Measurements from ENCODE around the gene ACAN. TPM values are rescaled to one million over a fixed set of nuclear protein-coding genes. Genes with fewer than 3 reads are reported as not detected.

ACAN gene
- total and polyA plus RNA-seq, 8 donors, result 0.52 to 1.4 (median 0.91) TPM

GRCh38 chr15:88900309-88900981 is 97.2 kb downstream of the ACAN start:
- TF ChIP-seq CTCF (IDR thresholded peaks at IDR 0.05), result no peak
- intact Hi-C loops (cut with DNase I), result loop anchor here in 1 of 2 donors (10.0 kb wide), 2 partner anchors 114 to 274 kb away; no protein-coding TSS in a partner anchor
- DNase-seq, result peak in 1 of 4 donors; percentile 69
- peaks cover 0 to 11% of the 10 kb centered on the region in 2 donors for H3K36me3 ChIP-seq
- peaks cover 5 to 28% of the 10 kb centered on the region in 2 donors for H3K4me1 ChIP-seq
- H3K27ac ChIP-seq, result no peak overlapping the region
- H3K27me3 ChIP-seq, result peaks cover 0 to 14% of the 10 kb centered on the region in 2 donors
- ATAC-seq, result no peak
- H3K4me3 ChIP-seq, result no peak overlapping the region
- no peaks in the 10 kb centered on the region for H3K9me3 ChIP-seq

GRCh38 chr15:88900982-88901418 is 97.8 kb downstream of the ACAN start:
- peaks cover 3 to 23% of the 10 kb centered on the region in 2 donors for H3K4me1 ChIP-seq
- H3K9me3 ChIP-seq, result no peaks in the 10 kb centered on the region
- peaks cover 0 to 11% of the 10 kb centered on the region in 2 donors for H3K36me3 ChIP-seq
- no peak for DNase-seq
- peaks cover 0 to 9% of the 10 kb centered on the region in 2 donors for H3K27me3 ChIP-seq
- ATAC-seq, result no peak
- intact Hi-C loops (cut with DNase I), result loop anchor here in 1 of 2 donors (10.0 kb wide), 2 partner anchors 114 to 274 kb away; no protein-coding TSS in a partner anchor
- H3K4me3 ChIP-seq, result no peak overlapping the region
- no peak for TF ChIP-seq CTCF (IDR thresholded peaks at IDR 0.05)
- no peak overlapping the region for H3K27ac ChIP-seq

GRCh38 chr15:88901508-88902220 is 98.4 kb downstream of the ACAN start:
- H3K27ac ChIP-seq, result no peak overlapping the region
- DNase-seq (peak in 1 of 4 donors; percentile 28), ATAC-seq (no peak)
- H3K9me3 ChIP-seq, result no peaks in the 10 kb centered on the region
- H3K27me3 ChIP-seq, result peaks cover 0 to 2% of the 10 kb centered on the region in 2 donors
- H3K4me1 ChIP-seq, result peaks cover 3 to 20% of the 10 kb centered on the region in 2 donors
- intact Hi-C loops (cut with DNase I), result loop anchor here in 1 of 2 donors (10.0 kb wide), 2 partner anchors 113 to 273 kb away; no protein-coding TSS in a partner anchor
- H3K36me3 ChIP-seq, result peaks cover 0 to 13% of the 10 kb centered on the region in 2 donors
- no peak overlapping the region for H3K4me3 ChIP-seq
- TF ChIP-seq CTCF (IDR thresholded peaks at IDR 0.05), result no peak

GRCh38 chr15:88902221-88902835 is 99.1 kb downstream of the ACAN start:
- Histone ChIP-seq H3K9me3 (no peaks in the 10 kb centered on the region), H3K36me3 (peaks cover 0 to 20% of the 10 kb centered on the region in 2 donors), H3K27me3 (no peaks in the 10 kb centered on the region), H3K4me1 (peaks cover 0 to 13% of the 10 kb centered on the region in 2 donors), H3K4me3 (no peak overlapping the region), H3K27ac (no peak overlapping the region)
- intact Hi-C loops (cut with DNase I), result loop anchor here in 1 of 2 donors (10.0 kb wide), 2 partner anchors 112 to 272 kb away; no protein-coding TSS in a partner anchor
- ATAC-seq (no peak), DNase-seq (no peak)
- TF ChIP-seq CTCF (IDR thresholded peaks at IDR 0.05), result no peak

Data from left lung (tissue), 10 donors.